ENCODE data around the gene SLC47A1.
A peak's percentile ranks its signal among the peaks of the same experiment; 100 is the strongest.
"Not testable (repeated sequence)": the region's sequence is repeated elsewhere in the genome, so short reads cannot be mapped to it uniquely, and the experiment has no call there.

Gene SLC47A1

GRCh38 chr17:19554393-19554792 is 20.7 kb downstream of the SLC47A1 start:
- no peak for DNase-seq (ENCODE audit: low spot score)

GRCh38 chr17:19555746-19556145 is 22.1 kb downstream of the SLC47A1 start:
- no peak for DNase-seq (ENCODE audit: low spot score)

GRCh38 chr17:19558946-19559345 is 25.3 kb downstream of the SLC47A1 start:
- no peak for DNase-seq (ENCODE audit: low spot score)

- no peak for DNase-seq (ENCODE audit: low spot score)
Observed at GRCh38 chr17:19561697-19562318, 28.2 kb downstream of the SLC47A1 start.

- DNase-seq (ENCODE audit: low spot score) = no peak
Observed at GRCh38 chr17:19565817-19566575, 32.3 kb downstream of the SLC47A1 start.

- no peak for DNase-seq (ENCODE audit: low spot score)
Observed at GRCh38 chr17:19567216-19568015, 33.8 kb downstream of the SLC47A1 start.

GRCh38 chr17:19568016-19568350 is 34.3 kb downstream of the SLC47A1 start:
- DNase-seq (ENCODE audit: low spot score) = no peak

GRCh38 chr17:19569785-19570543 is 36.3 kb downstream of the SLC47A1 start:
- DNase-seq (ENCODE audit: low spot score) = no peak

- DNase-seq (ENCODE audit: low spot score) = no peak
Observed at GRCh38 chr17:19570544-19571062, 36.9 kb downstream of the SLC47A1 start.

GRCh38 chr17:19573075-19573474 is 39.4 kb downstream of the SLC47A1 start:
- DNase-seq (ENCODE audit: low spot score) = no peak

GRCh38 chr17:19574956-19575355 is 41.3 kb downstream of the SLC47A1 start:
- no peak for DNase-seq (ENCODE audit: low spot score)

GRCh38 chr17:19578545-19578944 is 44.9 kb downstream of the SLC47A1 start:
- peak; percentile 16 for DNase-seq (ENCODE audit: low spot score)

GRCh38 chr17:19579192-19579761 is 45.6 kb downstream of the SLC47A1 start:
- no peak for DNase-seq (ENCODE audit: low spot score)

- DNase-seq (ENCODE audit: low spot score) = peak; percentile 14
Observed at GRCh38 chr17:19579867-19580565, 46.4 kb downstream of the SLC47A1 start.

- DNase-seq (ENCODE audit: low spot score) = not testable (repeated sequence)
Observed at GRCh38 chr17:19580566-19580920, 46.9 kb downstream of the SLC47A1 start.

GRCh38 chr17:19582152-19582551 is 48.5 kb downstream of the SLC47A1 start:
- not testable (repeated sequence) for DNase-seq (ENCODE audit: low spot score)

- no peak for DNase-seq (ENCODE audit: low spot score)
Observed at GRCh38 chr17:19583871-19584270, 50.2 kb downstream of the SLC47A1 start.

GRCh38 chr17:19590451-19590850 is 56.8 kb downstream of the SLC47A1 start:
- no peak for DNase-seq (ENCODE audit: low spot score)

GRCh38 chr17:19590912-19591551 is 57.4 kb downstream of the SLC47A1 start:
- no peak for DNase-seq (ENCODE audit: low spot score)

GRCh38 chr17:19592316-19592715 is 58.7 kb downstream of the SLC47A1 start:
- no peak for DNase-seq (ENCODE audit: low spot score)

- DNase-seq (ENCODE audit: low spot score) = no peak
Observed at GRCh38 chr17:19596869-19597268, 63.2 kb downstream of the SLC47A1 start.

Measured in AG08395 (cell line).